Endothelial cell of umbilical vein (primary cell): ENCODE measurements around the gene TLX1.

Source experiments
- EZH2 ChIP-seq: IDR thresholded peaks from 2 replicates; pipeline ENCODE4 v1.6.1; 2012; ENCODE audit warnings: borderline replicate concordance, low read depth, mild to moderate bottlenecking, moderate library complexity, low read length, inconsistent platforms; ENCODE audit not compliant: severe bottlenecking
- FOS ChIP-seq: IDR thresholded peaks from 2 replicates; pipeline ENCODE4 v1.6.1; 2011; ENCODE audit warnings: mild to moderate bottlenecking, low read length, moderate library complexity, borderline replicate concordance; ENCODE audit not compliant: insufficient read depth
- JUN ChIP-seq: IDR thresholded peaks from 2 replicates; pipeline ENCODE4 v1.6.1; 2011; ENCODE audit warnings: borderline replicate concordance, low read depth; ENCODE audit not compliant: insufficient read length, insufficient read depth
- POLR2A ChIP-seq: IDR thresholded peaks from 2 replicates; pipeline ENCODE4 v1.6.1; 2012; ENCODE audit warnings: low read depth, mild to moderate bottlenecking, control low read depth, low read length
- POLR2AphosphoS5 ChIP-seq: IDR thresholded peaks from 2 replicates; pipeline ENCODE4 v1.6.1; 2012; ENCODE audit warnings: low read depth, mild to moderate bottlenecking, control low read depth, low read length, moderate library complexity; ENCODE audit not compliant: insufficient read depth
- TF ChIP-seq, protein P1 (sequence below), 2 donors: IDR thresholded peaks; 1 replicate in 1 of 2; 2 replicates in 1 of 2; pipeline ENCODE4 v1.5.1; 2011; ENCODE audit warnings: low read length in 2 of 2, mild to moderate bottlenecking in 2 of 2, moderate library complexity in 2 of 2, control low read depth in 1 of 2, inconsistent platforms in 1 of 2, low read depth in 1 of 2; ENCODE audit not compliant: insufficient read depth in 1 of 2; ENCODE audit errors: extremely low read depth in 1 of 2

DNA sequence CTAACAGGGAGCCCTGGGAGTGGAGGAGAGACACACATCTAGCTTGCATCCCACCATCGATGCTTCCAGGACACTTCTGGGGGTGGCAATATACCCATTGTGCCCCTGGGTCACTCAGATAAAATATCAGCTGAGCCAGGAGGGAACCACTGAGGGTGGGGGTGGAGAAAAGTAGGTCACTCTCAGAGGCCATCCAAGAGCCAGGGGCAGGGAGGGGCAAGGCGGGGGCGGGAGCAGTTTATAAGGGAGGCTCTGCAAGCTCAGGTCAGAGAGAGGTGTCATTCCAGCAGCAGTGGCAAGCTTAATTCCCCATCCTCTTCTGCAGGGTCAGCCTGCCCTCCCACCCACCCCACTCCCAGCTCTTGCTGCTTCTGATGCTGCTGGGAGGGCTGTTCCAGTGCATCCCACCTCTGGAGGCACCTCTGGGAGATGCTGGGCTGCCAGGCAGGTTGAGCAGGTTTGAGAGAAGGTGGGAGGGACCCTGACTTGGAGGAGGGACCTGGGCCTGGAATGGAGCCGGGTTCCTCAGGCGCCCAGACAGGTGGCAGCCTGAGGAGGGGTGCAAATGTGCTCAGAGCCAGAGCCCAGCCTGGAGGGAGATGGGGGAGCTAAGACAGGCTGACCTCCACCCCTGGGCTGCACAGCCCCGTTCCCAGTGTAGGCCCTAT is 20.1 kb upstream of the TLX1 start:
- TF ChIP-seq FOS (no peak), JUN (no peak), POLR2A (no peak), POLR2AphosphoS5 (no peak), EZH2 (no peak)
- TF ChIP-seq, protein P1, sequence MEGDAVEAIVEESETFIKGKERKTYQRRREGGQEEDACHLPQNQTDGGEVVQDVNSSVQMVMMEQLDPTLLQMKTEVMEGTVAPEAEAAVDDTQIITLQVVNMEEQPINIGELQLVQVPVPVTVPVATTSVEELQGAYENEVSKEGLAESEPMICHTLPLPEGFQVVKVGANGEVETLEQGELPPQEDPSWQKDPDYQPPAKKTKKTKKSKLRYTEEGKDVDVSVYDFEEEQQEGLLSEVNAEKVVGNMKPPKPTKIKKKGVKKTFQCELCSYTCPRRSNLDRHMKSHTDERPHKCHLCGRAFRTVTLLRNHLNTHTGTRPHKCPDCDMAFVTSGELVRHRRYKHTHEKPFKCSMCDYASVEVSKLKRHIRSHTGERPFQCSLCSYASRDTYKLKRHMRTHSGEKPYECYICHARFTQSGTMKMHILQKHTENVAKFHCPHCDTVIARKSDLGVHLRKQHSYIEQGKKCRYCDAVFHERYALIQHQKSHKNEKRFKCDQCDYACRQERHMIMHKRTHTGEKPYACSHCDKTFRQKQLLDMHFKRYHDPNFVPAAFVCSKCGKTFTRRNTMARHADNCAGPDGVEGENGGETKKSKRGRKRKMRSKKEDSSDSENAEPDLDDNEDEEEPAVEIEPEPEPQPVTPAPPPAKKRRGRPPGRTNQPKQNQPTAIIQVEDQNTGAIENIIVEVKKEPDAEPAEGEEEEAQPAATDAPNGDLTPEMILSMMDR (IDR thresholded peaks at IDR 0.05; ENCODE audit: extremely low read depth in 1 of 2, insufficient read depth in 1 of 2, low read depth in 1 of 2, low read length in 2 of 2) = no peak
